H9 (cell line): ENCODE measurements around the gene BAX. TPM values are rescaled to one million over a fixed set of nuclear protein-coding genes. Genes with fewer than 3 reads are reported as not detected.

Experiments used
- DNase-seq: peaks from one replicate; pipeline ENCODE4 v3.0.0-alpha.2; 2017
- H2AFZ ChIP-seq: one replicate; pipeline ENCODE4 v1.6.1; 2013; ENCODE audit warnings: mild to moderate bottlenecking, low read length, control low read depth, moderate library complexity
- H2AK5ac ChIP-seq: 2 replicates; pipeline ENCODE4 v1.6.1; 2013; ENCODE audit warnings: low read length, control low read depth, mixed read lengths; ENCODE audit not compliant: insufficient read length
- H2BK120ac ChIP-seq: one replicate; pipeline ENCODE4 v1.6.1; 2013; ENCODE audit warnings: low read depth, mild to moderate bottlenecking, low read length, control low read depth, inconsistent platforms; ENCODE audit not compliant: poor library complexity, severe bottlenecking
- H2BK12ac ChIP-seq: 2 replicates; pipeline ENCODE4 v1.6.1; 2013; ENCODE audit warnings: low read length, control low read depth, mixed read lengths, low read depth; ENCODE audit not compliant: insufficient read length
- H2BK15ac ChIP-seq: 2 replicates; pipeline ENCODE4 v1.6.1; 2013; ENCODE audit warnings: low read depth, low read length, control low read depth
- H2BK20ac ChIP-seq: one replicate; pipeline ENCODE4 v1.6.1; 2013; ENCODE audit warnings: low read depth, mild to moderate bottlenecking, low read length, control low read depth, inconsistent platforms; ENCODE audit not compliant: poor library complexity, severe bottlenecking
- H2BK5ac ChIP-seq: 2 replicates; pipeline ENCODE4 v1.6.1; 2013; ENCODE audit warnings: low read length, control low read depth, mixed read lengths; ENCODE audit not compliant: insufficient read length
- H3K14ac ChIP-seq: 2 replicates; pipeline ENCODE4 v1.6.1; 2013; ENCODE audit warnings: low read length, control low read depth; ENCODE audit not compliant: insufficient read depth
- H3K18ac ChIP-seq: 2 replicates; pipeline ENCODE4 v1.6.1; 2013; ENCODE audit warnings: low read depth, mild to moderate bottlenecking, mixed read lengths, low read length, control low read depth; ENCODE audit not compliant: insufficient read length
- H3K23ac ChIP-seq: 2 replicates; pipeline ENCODE4 v1.6.1; 2013; ENCODE audit warnings: low read length, control low read depth, mixed read lengths, low read depth; ENCODE audit not compliant: insufficient read length
- H3K23me2 ChIP-seq: 2 replicates; pipeline ENCODE4 v1.6.1; 2013; ENCODE audit warnings: low read depth, mild to moderate bottlenecking, mixed read lengths, low read length, control low read depth; ENCODE audit not compliant: insufficient read length, poor library complexity, severe bottlenecking
- H3K27ac ChIP-seq: 2 replicates; pipeline ENCODE4 v1.5.1; 2013; ENCODE audit warnings: low read length, control low read depth, mixed read lengths, low read depth; ENCODE audit not compliant: insufficient read length
- H3K27me3 ChIP-seq: 2 replicates; pipeline ENCODE4 v1.6.1; 2013; ENCODE audit warnings: low read length, control low read depth, inconsistent platforms; ENCODE audit not compliant: insufficient read depth
- H3K4ac ChIP-seq: 2 replicates; pipeline ENCODE4 v1.6.1; 2013; ENCODE audit warnings: low read depth, mild to moderate bottlenecking, control low read depth, inconsistent platforms, low read length, moderate library complexity
- H3K4me1 ChIP-seq: 2 replicates; pipeline ENCODE4 v1.6.1; 2013; ENCODE audit warnings: low read length, control low read depth, inconsistent platforms; ENCODE audit not compliant: insufficient read depth
- H3K4me2 ChIP-seq: 2 replicates; pipeline ENCODE4 v1.6.1; 2013; ENCODE audit warnings: low read length, control low read depth, mixed read lengths; ENCODE audit not compliant: insufficient read length, insufficient read depth
- H3K56ac ChIP-seq: 2 replicates; pipeline ENCODE4 v1.6.1; 2013; ENCODE audit warnings: low read depth, mild to moderate bottlenecking, mixed read lengths, low read length, control low read depth; ENCODE audit not compliant: insufficient read length
- H3K79me1 ChIP-seq: 2 replicates; pipeline ENCODE4 v1.6.1; 2013; ENCODE audit warnings: low read depth, mild to moderate bottlenecking, moderate library complexity, low read length, control low read depth, inconsistent platforms; ENCODE audit not compliant: insufficient read depth, poor library complexity, severe bottlenecking
- H3K79me2 ChIP-seq: 2 replicates; pipeline ENCODE4 v1.6.1; 2013; ENCODE audit warnings: low read length, control low read depth, inconsistent platforms; ENCODE audit not compliant: insufficient read depth
- H3K9ac ChIP-seq: 2 replicates; pipeline ENCODE4 v1.6.1; 2013; ENCODE audit warnings: low read length, control low read depth, mixed read lengths; ENCODE audit not compliant: insufficient read length; ENCODE audit errors: extremely low read depth
- H3K9me3 ChIP-seq: one replicate; pipeline ENCODE4 v1.6.1; 2013; ENCODE audit warnings: low read depth, low read length, inconsistent platforms; ENCODE audit not compliant: control insufficient read depth
- H3T11ph ChIP-seq: one replicate; pipeline ENCODE4 v1.6.1; 2013; ENCODE audit warnings: mild to moderate bottlenecking, low read length, control low read depth, inconsistent platforms
- H4K20me1 ChIP-seq: one replicate; pipeline ENCODE4 v1.6.1; 2013; ENCODE audit not compliant: control insufficient read depth, insufficient read length, insufficient read depth
- H4K5ac ChIP-seq: 2 replicates; pipeline ENCODE4 v1.6.1; 2013; ENCODE audit warnings: low read depth, mild to moderate bottlenecking, mixed read lengths, low read length, control low read depth; ENCODE audit not compliant: insufficient read length
- H4K8ac ChIP-seq: replicated peaks from 2 replicates; pipeline ENCODE4 v1.6.1; 2013; ENCODE audit warnings: low read length, control low read depth, mixed read lengths, low read depth; ENCODE audit not compliant: insufficient read length
- H4K91ac ChIP-seq: 2 replicates; pipeline ENCODE4 v1.6.1; 2013; ENCODE audit warnings: low read depth, mild to moderate bottlenecking, moderate library complexity, mixed read lengths, low read length, control low read depth; ENCODE audit not compliant: insufficient read length
- H3K27ac Mint-ChIP-seq, 3 experiments: 2 replicates in 2 of 3; 3 replicates in 1 of 3; pipeline ENCODE4 v1.8.0; 2020 to 2021; ENCODE audit warnings: mixed read lengths in 3 of 3, mild to moderate bottlenecking in 1 of 3, moderate library complexity in 1 of 3
- H3K27me3 Mint-ChIP-seq: 2 replicates; pipeline ENCODE4 v1.8.0; 2021; ENCODE audit warnings: low read depth, mild to moderate bottlenecking, moderate library complexity, mixed read lengths
- H3K36me3 Mint-ChIP-seq, 3 experiments: 2 replicates in 2 of 3; 3 replicates in 1 of 3; pipeline ENCODE4 v1.8.0; 2020 to 2021; ENCODE audit warnings: low read depth in 3 of 3, mixed read lengths in 3 of 3; ENCODE audit not compliant: insufficient read depth in 1 of 3
- H3K4me1 Mint-ChIP-seq, 2 experiments: 2 replicates each; pipeline ENCODE4 v1.8.0; 2020; ENCODE audit warnings: mixed read lengths in 2 of 2
- H3K4me3 Mint-ChIP-seq, 2 experiments: 2 replicates in 1 of 2; 3 replicates in 1 of 2; pipeline ENCODE4 v1.8.0; 2020 to 2021; ENCODE audit warnings: mild to moderate bottlenecking in 2 of 2, mixed read lengths in 2 of 2, moderate library complexity in 1 of 2
- H3K9me3 Mint-ChIP-seq, 2 experiments: 2 replicates in 1 of 2; 3 replicates in 1 of 2; pipeline ENCODE4 v1.8.0; 2020; ENCODE audit warnings: mild to moderate bottlenecking in 2 of 2, mixed read lengths in 2 of 2, moderate library complexity in 1 of 2
- CTCF ChIP-seq: fragments of 200-600 bp; sonication (generic); conservative IDR thresholded peaks from 3 replicates; pipeline ENCODE4 v1.8.0; 2021; ENCODE audit warnings: antibody characterized with exemption, mild to moderate bottlenecking
- WGBS: extraction: QIAGEN DNeasy Blood & Tissue Kit; methylation state at CpG from one replicate; pipeline ENCODE4 v1.1.7; 2013; ENCODE audit warnings: missing lambda C conversion rate, low lambda C conversion rate, mixed read lengths; ENCODE audit not compliant: insufficient read length; ENCODE audit errors: extremely low coverage; 5-methylcytosine and 5-hydroxymethylcytosine counted together
- total RNA-seq: library from RNA; stranded (reverse); gene quantifications from 2 replicates; pipeline ENCODE4 v1.2.1, GENCODE V29; 2021

Gene BAX
- total RNA-seq, 1 experiment from 2014 or later: 310 TPM

- Histone ChIP-seq H3K79me2 (no peaks in the 10 kb centered on the region), H2BK15ac (no peak overlapping the region), H3K4me1 (no peaks in the 10 kb centered on the region), H3K14ac (no peak overlapping the region), H3T11ph (no peak overlapping the region), H3K9ac (no peak overlapping the region), H3K27ac (no peak overlapping the region), H3K23ac (no peak overlapping the region), H4K5ac (no peak overlapping the region), H2AK5ac (no peak overlapping the region), H3K4ac (no peak overlapping the region), H3K18ac (no peak overlapping the region), H4K20me1 (no peaks in the 10 kb centered on the region), H4K8ac (no peak overlapping the region), H3K23me2 (no peaks in the 10 kb centered on the region), H2BK20ac (no peak overlapping the region), H3K79me1 (no peaks in the 10 kb centered on the region), H3K9me3 (no peaks in the 10 kb centered on the region), H2BK12ac (no peak overlapping the region), H2BK120ac (no peak overlapping the region), H4K91ac (no peak overlapping the region), H3K27me3 (no peaks in the 10 kb centered on the region), H3K4me2 (no peak overlapping the region), H2BK5ac (no peak overlapping the region), H3K56ac (no peak overlapping the region), H2AFZ (no peak overlapping the region)
- no peak for DNase-seq
- peaks cover 31 to 59% (median 56%) of the 10 kb centered on the region in 3 experiments for H3K36me3 Mint-ChIP-seq
- WGBS: 100% methylated on average over 2 of the region's 8 CpGs
- TF ChIP-seq CTCF: no peak
- no peaks in the 10 kb centered on the region for H3K9me3 Mint-ChIP-seq
- no peak overlapping the region for H3K27ac Mint-ChIP-seq
- no peak overlapping the region for H3K4me3 Mint-ChIP-seq
- H3K27me3 Mint-ChIP-seq: no peaks in the 10 kb centered on the region
- 0 out of 4 replicates have a peak, but pooled peaks cover 0 to 2% of the 10 kb centered on the region in 2 experiments for H3K4me1 Mint-ChIP-seq
These were observed 38.9 kb upstream of the BAX start for GRCh38 chr19:48915757-48916156.
